DMS 273 (cell line): ENCODE measurements around the gene COLEC11.
"Not testable (repeated sequence)": the region's sequence is repeated elsewhere in the genome, so short reads cannot be mapped to it uniquely, and the experiment has no call there.

ENCODE experiments used
- DNase-seq: peaks from one replicate; lab custom pipeline; 2025; ENCODE audit not compliant: unreplicated experiment; lab: John Stamatoyannopoulos, UW

COLEC11 gene

DNA sequence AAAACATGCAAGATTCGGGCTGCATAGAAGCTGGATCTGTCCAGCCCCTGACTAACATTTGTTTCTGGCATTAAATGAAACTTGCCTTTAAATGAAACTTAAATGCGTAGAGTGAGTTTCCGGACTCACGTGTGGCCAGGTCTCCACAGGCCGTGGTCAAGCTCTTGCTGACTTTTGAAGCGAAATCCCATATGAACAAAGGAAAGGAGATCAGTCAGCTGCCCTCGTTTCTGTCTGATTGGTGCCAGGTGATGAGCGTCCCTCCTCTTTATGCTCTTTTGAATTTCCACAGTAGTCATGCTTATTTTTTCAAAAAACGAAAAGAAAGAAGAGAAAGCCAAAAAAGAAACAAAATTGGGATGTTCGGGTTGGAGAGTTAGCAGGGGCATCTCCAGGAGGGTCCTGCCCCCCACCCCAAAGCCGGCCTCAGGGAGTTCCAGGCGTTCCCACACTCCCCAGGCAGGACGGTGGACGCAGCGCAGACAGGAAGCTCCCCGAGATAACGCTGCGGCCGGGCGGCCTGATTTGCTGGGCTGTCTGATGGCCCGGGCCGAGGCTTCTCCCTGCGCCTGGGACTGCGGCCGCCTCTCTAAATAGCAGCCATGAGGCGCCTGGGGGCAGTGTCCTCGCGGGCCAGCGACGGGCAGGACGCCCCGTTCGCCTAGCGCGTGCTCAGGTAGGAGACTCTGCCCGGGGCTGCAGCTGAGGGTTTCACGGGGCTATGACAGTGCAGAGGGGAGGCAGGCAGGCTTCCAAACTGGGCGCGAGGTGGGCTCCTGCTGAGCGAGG is at the start of gene COLEC11:
Gene COLEC11 (plus strand): TSS at position 620 of the 789 bp plus-strand sequence. CDS start 9,229 bp downstream, outside the sequence.
- DNase-seq: no peak

GRCh38 chr2:3545788-3546478 is 49.0 kb upstream of the COLEC11 start:
- no peak for DNase-seq

- DNase-seq: no peak
Measured at GRCh38 chr2:3547915-3548314, 47.0 kb upstream of the COLEC11 start.

- no peak for DNase-seq
Measured at GRCh38 chr2:3553946-3554345, 41.0 kb upstream of the COLEC11 start.

DNA sequence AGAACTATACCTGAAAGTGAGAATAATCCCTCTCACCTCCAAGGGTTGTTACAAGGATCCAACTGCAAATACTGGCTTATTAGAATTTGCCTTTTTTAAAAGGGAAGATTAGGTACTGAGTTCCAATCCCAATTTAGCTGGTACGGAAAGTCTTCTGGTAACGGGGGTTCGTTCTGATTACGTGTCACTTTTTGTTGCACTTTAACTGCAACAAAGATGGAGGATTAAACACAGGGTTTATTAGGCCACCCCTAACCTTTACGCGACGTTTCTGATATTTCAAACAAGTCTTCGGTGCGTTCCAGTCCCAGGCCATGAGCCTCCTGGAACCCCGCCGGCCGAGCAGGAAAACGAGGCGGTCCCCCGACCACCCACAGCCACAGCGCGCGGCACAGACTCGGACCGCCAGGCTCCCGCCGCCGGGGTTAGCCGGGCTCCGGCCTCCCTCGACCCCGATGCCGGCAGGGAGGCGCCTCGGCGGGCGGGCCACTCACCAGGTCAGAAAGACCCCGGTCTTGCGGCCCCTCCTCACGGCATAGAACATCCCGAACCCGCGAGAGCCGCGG is 37.2 kb upstream of the COLEC11 start:
- no peak for DNase-seq

DNA sequence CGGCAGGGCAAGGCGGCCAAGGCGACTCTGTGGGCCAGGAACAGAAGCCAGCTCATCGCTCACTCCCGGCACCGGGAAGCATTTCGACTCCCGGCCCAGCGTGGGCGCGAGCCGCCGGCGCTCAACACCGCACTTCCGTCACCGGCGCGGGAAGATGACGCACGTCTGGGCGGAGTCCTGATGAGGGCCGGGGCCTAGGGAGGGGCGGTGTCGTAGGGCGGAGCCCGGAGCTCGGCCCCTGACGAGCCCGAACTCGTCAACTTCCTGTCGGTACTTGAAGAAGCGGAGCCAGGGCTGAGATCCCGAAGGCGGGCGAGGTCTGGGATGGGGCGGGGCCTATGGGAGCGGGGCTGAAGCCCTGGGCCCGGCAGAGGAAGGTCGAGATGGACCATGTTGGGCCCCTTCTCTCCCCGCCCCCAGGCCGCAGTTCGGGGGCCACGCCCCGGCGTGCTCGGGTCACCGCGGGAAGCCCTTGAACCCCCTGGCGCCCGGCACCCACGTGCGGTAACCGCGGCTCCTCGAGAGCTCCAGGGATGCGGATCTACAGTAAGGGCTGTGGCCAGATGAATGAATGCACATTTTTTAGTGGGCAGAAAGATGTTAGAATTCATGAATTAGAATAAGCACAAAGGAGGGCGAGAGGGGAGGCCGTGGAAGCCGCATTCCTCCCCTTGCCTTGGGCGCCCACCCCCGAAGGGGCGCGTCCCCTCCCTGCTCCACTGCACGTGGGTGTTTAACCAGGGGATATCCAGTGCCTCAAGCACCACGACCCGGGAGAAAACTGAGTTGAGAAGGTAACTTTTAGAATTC is 36.5 kb upstream of the COLEC11 start, which contains the start of gene RNASEH1:
Gene RNASEH1 (minus strand): TSS at position 129 of the 810 bp plus-strand sequence. CDS start 73 bp downstream, at position 56.
- DNase-seq: peak; percentile 99

- DNase-seq: no peak
Measured at GRCh38 chr2:3563521-3563976, 31.4 kb upstream of the COLEC11 start.

GRCh38 chr2:3565117-3565516 is 29.8 kb upstream of the COLEC11 start:
- DNase-seq: no peak

- no peak for DNase-seq
Measured at GRCh38 chr2:3566806-3567205, 28.1 kb upstream of the COLEC11 start.

DNA sequence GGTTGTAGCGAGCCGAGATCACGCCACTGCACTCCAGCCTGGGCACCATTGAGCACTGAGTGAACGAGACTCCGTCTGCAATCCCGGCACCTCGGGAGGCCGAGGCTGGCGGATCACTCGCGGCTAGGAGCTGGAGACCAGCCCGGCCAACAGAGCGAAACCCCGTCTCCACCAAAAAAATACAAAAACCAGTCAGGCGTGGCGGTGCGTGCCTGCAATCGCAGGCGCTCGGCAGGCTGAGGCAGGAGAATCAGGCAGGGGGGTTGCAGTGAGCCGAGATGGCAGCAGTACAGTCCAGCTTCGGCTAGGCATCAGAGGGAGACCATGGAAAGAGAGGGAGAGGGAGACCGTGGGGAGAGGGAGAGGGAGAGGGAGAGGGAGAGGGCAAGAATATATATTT is 25.3 kb upstream of the COLEC11 start:
- DNase-seq: not testable (repeated sequence)

- no peak for DNase-seq
Measured at GRCh38 chr2:3571284-3571683, 23.6 kb upstream of the COLEC11 start.

DNA sequence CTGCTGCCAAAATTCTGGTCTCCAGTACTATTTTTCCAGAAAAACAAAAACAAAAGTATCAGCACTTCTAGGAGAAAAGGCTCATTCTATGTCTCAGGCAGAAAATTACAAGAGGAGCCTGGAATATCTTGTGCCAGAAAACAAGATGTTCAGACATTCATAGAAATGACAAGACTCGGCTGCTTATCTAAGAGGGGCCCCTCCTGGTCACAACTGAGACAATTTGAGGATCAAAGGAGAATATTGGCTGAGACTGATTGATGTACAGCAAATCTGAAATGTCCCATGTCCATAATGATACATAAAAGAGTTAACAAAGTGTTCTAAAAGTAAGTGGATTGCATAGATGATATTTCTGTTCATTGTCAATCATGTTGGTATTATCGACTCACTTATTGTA is 22.3 kb upstream of the COLEC11 start:
- DNase-seq: no peak

DNA sequence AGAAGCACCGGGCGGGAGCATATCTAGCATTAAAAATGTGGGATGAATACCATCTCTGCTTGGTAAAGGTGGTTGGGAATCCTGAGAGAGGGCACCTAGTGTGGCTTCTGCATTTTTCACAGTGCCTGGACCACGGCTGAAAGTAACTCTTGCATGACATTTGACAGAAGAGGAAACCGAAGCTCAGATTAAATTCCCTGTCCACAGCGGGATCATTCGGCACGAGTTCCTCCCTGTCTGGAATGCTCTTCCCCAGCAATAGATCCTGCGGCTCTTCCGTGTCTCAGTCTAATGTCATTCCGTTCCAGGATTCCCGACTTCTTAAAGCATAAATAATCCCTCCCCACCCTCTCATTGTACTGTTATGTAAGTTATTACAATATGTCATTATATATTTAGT is 20.8 kb upstream of the COLEC11 start:
- DNase-seq: no peak

GRCh38 chr2:3575534-3576262 is 19.2 kb upstream of the COLEC11 start:
- DNase-seq: peak; percentile 56

DNA sequence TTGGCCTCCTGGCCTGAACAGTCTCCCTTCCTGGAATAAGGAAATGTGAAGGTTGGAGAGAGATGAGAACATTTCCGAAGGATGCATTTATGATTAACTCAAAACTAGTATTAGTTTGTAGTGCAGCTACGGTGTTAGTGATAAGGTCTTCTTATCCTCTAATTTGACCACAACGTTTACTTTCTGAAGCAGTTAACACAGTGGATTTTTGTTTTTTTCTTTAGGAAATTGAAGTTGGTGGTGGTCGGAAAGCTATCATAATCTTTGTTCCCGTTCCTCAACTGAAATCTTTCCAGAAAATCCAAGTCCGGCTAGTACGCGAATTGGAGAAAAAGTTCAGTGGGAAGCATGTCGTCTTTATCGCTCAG is 18.7 kb upstream of the COLEC11 start:
- not testable (repeated sequence) for DNase-seq

- no peak for DNase-seq
Measured at GRCh38 chr2:3578987-3579386, 15.9 kb upstream of the COLEC11 start.

GRCh38 chr2:3580449-3580848 is 14.5 kb upstream of the COLEC11 start:
- no peak for DNase-seq

- DNase-seq: peak; percentile 68
Measured at GRCh38 chr2:3581367-3582262, 13.3 kb upstream of the COLEC11 start.

GRCh38 chr2:3584076-3584475 is 10.8 kb upstream of the COLEC11 start:
- DNase-seq: no peak
